GM12873 (cell line): ENCODE measurements around the gene C2orf15.
A peak's percentile ranks its signal among the peaks of the same experiment; 100 is the strongest.

ENCODE experiments used
- CTCF ChIP-seq: IDR thresholded peaks from 2 replicates; pipeline ENCODE4 v1.5.1; 2012; ENCODE audit warnings: low read depth, mild to moderate bottlenecking, moderate library complexity, low read length, control low read depth; ENCODE audit not compliant: insufficient read depth; ENCODE audit errors: missing control alignments

C2orf15 gene

GRCh38 chr2:99190548-99190947, 49.0 kb downstream of the C2orf15 start:
- peak; percentile 16 for TF ChIP-seq CTCF

GRCh38 chr2:99198103-99198841, 56.8 kb downstream of the C2orf15 start:
- no peak for TF ChIP-seq CTCF

- TF ChIP-seq CTCF: no peak
Observed at GRCh38 chr2:99200076-99200800, 58.7 kb downstream of the C2orf15 start.
